Measurements from ENCODE around the gene ABL1.
A peak's percentile ranks its signal among the peaks of the same experiment; 100 is the strongest.

The ABL1 gene

DNA sequence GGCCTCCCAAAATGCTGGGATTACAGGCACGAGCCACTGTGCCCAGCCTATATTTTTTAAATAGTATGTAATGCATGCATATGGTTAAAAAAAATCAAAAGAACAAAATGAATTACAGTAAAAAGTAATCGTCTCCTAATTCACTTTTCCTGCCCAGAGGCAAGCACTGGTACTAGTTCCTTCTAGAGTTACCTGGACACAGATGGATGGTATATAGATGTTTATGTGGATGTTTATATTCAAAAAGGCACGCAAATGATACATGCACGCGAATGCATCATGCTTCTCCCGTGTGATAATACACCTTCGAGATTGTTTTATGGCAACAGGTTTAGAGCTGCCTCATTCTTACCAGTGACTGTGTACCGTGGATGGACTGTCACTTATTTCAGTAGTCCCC, 21.4 kb downstream of the ABL1 start:
- no peak for DNase-seq (ENCODE audit: extremely low read depth, low read depth)
- TF ChIP-seq, protein P1, sequence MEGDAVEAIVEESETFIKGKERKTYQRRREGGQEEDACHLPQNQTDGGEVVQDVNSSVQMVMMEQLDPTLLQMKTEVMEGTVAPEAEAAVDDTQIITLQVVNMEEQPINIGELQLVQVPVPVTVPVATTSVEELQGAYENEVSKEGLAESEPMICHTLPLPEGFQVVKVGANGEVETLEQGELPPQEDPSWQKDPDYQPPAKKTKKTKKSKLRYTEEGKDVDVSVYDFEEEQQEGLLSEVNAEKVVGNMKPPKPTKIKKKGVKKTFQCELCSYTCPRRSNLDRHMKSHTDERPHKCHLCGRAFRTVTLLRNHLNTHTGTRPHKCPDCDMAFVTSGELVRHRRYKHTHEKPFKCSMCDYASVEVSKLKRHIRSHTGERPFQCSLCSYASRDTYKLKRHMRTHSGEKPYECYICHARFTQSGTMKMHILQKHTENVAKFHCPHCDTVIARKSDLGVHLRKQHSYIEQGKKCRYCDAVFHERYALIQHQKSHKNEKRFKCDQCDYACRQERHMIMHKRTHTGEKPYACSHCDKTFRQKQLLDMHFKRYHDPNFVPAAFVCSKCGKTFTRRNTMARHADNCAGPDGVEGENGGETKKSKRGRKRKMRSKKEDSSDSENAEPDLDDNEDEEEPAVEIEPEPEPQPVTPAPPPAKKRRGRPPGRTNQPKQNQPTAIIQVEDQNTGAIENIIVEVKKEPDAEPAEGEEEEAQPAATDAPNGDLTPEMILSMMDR (IDR thresholded peaks at IDR 0.05; ENCODE audit: low read depth, low read length): no peak

DNA sequence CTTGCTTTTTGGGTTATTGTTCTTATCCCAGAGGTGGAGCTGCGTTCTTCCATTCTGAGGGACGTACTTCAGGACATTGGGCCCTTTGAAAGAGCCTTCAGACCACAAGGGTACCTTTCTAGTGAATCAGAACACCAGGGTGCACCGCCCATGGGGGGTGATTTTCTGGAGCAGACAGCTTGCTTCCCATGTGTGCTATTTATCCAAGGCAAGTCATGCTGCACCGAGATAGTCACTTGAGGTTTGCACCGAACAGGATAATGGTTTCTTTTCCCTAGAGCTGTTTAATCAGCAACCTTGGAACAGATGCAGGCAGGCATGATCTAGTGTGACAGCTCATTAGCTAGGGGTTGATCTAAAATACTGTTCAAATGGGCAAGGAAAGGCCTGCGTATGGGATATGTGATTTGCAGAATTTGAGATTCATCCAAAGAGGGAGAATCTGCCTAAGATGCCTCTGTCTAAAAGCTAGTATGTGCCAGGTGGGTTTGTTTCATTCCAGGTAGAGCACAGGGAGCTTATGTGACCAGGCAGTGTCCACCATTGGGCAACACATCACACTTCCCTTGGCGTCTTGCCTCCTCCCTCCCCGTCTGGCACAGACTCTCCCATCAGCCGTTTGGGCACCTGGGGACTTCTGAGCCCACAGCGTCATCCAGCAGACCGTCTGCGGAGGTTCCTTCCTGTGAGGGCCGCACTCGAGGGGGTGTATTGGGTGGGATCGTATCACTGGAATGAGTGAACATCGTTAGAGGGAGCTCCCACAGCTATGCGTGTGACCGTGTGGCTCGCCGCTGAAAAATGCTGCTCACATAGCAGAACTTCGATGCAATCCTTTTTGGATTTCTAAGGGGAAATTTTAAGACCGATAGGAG, 23.0 kb downstream of the ABL1 start:
- no peak for DNase-seq (ENCODE audit: extremely low read depth, low read depth)
- TF ChIP-seq, protein P1 (IDR thresholded peaks at IDR 0.05; ENCODE audit: low read depth, low read length): no peak; the same call in 1 of the 2 replicates

DNA sequence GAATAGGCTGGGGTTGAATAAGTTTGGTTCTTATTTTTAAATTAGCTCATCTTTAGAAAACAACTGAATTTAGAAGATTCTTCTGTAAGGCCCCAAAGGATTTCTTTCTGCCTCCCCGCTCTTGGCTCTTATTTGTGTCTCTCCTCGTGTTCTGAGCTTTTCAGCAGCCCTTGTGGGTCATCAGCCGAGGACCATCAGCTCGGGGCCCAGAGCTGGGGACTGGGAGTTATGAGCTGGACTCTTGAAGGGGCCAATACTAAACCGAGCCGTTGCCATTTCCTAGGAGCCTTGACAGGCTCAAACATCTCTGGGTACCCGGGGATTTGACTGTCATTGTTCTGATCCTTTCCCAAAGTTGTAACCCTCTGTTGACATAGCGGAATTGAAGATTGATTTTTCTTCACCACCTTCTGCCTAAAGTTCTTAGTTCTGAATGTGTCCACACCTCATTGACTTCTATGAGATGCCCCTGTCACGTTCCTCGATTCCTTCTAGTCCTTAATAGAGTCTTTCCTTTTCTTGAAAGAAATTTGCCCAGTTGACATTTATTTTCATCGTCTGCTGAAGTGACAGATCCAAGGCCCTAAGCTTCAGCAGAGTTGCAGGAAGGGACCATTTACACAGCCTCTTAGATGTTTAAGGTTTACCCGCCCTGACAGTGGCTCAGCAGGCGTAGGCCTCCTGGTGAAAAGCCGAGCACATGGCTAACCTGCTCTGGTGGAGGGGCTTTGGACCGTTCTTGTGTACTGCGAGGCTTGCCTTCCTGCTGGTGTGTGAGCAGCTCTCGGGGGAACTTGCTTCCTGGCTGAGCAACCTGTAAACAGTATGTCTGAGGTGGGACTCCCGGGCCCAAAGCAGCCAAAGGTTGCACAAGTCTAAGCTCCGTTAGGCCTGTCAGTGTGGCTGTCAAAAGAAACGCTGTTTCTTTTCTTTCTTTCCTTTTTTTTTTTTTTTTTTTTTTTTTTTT, 24.0 kb downstream of the ABL1 start:
- DNase-seq (ENCODE audit: extremely low read depth, low read depth): no peak
- TF ChIP-seq, protein P1 (IDR thresholded peaks at IDR 0.05; ENCODE audit: low read depth, low read length): no peak

DNA sequence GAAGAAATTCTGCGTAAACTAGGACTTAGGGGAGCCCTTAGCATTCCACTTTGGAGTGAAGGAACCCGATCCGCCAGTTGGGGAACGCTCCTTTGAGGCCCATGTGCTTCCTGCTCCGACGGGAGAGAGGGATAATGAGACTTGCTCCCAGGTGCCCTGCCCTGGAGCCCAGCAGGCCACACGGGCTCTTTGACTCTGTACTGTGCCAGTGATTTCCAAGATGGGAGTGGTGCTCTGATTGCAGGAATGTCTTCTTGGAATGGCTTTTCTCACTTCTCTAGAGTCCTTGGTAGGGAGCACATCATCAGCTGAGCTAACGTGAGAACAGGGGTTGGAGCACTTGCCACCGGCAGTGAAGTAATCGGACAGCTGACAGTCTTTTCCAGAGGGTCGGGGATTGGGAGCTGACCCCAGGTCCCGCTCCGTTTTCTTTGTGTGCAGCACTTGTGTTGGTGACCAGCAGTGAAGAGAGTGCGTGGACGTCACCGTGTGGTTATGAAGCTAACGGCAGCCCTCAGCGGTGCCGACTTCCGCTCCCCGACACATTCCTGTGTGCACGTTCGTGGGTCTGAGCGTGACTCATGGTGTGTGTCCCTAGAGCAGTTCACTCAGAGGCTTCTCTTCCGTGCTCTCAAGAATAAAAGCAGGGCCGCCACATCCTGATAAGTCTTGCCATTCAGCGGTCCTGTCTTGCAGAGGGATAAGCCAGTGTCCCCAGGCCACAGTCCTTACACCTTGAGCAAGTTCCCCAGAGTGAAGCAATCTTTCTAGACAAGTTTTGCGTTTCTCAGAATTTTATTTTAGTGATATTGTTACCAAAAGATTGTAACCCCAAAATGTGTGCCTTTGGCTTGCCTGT, 25.6 kb downstream of the ABL1 start:
- peak; percentile 85 for DNase-seq (ENCODE audit: extremely low read depth, low read depth)

DNA sequence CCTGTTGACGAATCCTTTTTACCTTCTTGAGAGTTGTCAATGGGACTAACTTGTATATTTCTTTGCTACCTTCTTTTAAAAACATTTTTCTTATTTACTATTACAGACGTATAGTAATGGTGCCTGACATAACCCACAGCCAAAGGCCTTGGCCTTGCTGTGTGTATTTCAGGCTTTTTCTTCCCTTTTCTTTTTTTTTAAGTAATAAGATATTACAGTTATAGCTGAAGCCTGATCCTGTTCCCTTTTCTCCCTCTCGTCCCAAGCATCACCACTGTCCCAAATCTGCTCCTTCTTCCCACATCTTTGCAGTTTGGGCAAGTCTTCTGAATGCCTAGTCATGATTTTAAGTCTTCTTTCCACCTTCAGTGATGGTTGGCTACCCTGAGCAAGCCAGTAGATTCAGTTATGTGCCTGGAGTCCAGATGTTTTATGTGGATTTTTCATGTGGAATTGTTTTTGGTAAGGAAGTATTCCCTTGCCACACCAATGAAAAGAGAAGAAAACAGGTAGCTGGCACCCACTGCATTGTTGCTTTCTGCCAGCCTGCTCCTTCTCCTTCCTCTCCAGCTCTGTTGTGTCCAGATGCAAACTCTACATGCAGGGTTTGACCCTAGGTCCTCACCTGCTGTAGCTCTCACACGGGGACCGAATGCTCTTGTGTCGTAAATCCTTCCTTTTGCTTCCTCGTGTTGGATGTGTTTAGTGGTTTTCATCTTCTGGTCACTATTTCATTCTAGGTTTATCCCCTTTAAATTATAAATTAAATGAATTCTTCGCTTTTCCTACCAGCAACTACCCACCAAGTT, 26.5 kb downstream of the ABL1 start:
- TF ChIP-seq, protein P1 (IDR thresholded peaks at IDR 0.05; ENCODE audit: low read depth, low read length): no peak
- no peak for DNase-seq (ENCODE audit: extremely low read depth, low read depth)

More for the DNA sequence above, 25.6 kb downstream of the ABL1 start:
- TF ChIP-seq, protein P1 (IDR thresholded peaks at IDR 0.05; ENCODE audit: low read depth, low read length): peak; percentile 47

DNA sequence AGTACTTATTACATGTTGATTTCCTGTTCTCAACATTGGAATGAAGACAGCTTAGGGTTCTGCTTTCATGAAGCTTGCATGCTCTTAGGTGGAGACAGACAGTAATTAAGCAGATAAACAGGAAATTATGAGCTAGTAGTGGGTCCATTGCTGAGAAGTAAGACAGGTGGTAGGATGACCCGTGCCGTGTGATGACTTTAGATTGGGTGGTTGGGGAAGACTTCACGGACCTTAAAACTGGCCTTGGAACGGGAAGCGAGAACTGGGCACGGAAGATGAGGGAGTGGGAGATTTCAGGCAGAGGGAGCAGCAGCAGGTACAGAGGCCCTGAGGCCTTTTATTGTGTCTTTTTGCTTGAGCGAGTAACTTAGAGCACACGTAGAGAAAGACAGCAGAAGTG, 27.2 kb downstream of the ABL1 start:
- TF ChIP-seq, protein P1 (IDR thresholded peaks at IDR 0.05; ENCODE audit: low read depth, low read length): no peak

More for the DNA sequence above, 27.2 kb downstream of the ABL1 start:
- DNase-seq (ENCODE audit: extremely low read depth, low read depth): no peak

Data from AG09319 (cell line).